ENCODE results near the gene ASPHD2.

- TF ChIP-seq POLR2A (IDR thresholded peaks at IDR 0.05), result no peak
- no peak for TF ChIP-seq CTCF (IDR thresholded peaks at IDR 0.05)
- TF ChIP-seq EP300 (IDR thresholded peaks at IDR 0.05), result no peak
Observed at GRCh38 chr22:26448941-26449340, 19.9 kb downstream of the ASPHD2 start.

All from tibial nerve (tissue), 4 donors.